ENCODE measurements around the gene ZNF691. TPM values are rescaled to one million over a fixed set of nuclear protein-coding genes. Genes with fewer than 3 reads are reported as not detected.
"Not testable (repeated sequence)": the region's sequence is repeated elsewhere in the genome, so short reads cannot be mapped to it uniquely, and the experiment has no call there.

The ZNF691 gene
- total RNA-seq, 1 donor from 2014 or later, result 14.5 TPM

GRCh38 chr1:42859366-42859765, 13.0 kb downstream of the ZNF691 start:
- not testable (repeated sequence) for DNase-seq (ENCODE audit: low read depth)

GRCh38 chr1:42860339-42861013, 14.1 kb downstream of the ZNF691 start:
- no peak for DNase-seq (ENCODE audit: low read depth)

- no peak for DNase-seq (ENCODE audit: low read depth)
Observed at GRCh38 chr1:42861014-42861399, 14.6 kb downstream of the ZNF691 start.

- DNase-seq (ENCODE audit: low read depth), result no peak
Observed at GRCh38 chr1:42866549-42866948, 20.1 kb downstream of the ZNF691 start.

- not testable (repeated sequence) for DNase-seq (ENCODE audit: low read depth)
Observed at GRCh38 chr1:42868466-42868865, 22.1 kb downstream of the ZNF691 start.

- DNase-seq (ENCODE audit: low read depth), result not testable (repeated sequence)
Observed at GRCh38 chr1:42869254-42869653, 22.8 kb downstream of the ZNF691 start.

GRCh38 chr1:42869751-42870150, 23.3 kb downstream of the ZNF691 start:
- not testable (repeated sequence) for DNase-seq (ENCODE audit: low read depth)

GRCh38 chr1:42873108-42873507, 26.7 kb downstream of the ZNF691 start:
- DNase-seq (ENCODE audit: low read depth), result not testable (repeated sequence)

GRCh38 chr1:42873670-42874069, 27.3 kb downstream of the ZNF691 start:
- no peak for DNase-seq (ENCODE audit: low read depth)

GRCh38 chr1:42876009-42876408, 29.6 kb downstream of the ZNF691 start:
- no peak for DNase-seq (ENCODE audit: low read depth)

GRCh38 chr1:42877380-42877779, 31.0 kb downstream of the ZNF691 start:
- no peak for DNase-seq (ENCODE audit: low read depth)

- DNase-seq (ENCODE audit: low read depth), result no peak
Observed at GRCh38 chr1:42880384-42880783, 34.0 kb downstream of the ZNF691 start.

- no peak for DNase-seq (ENCODE audit: low read depth)
Observed at GRCh38 chr1:42886046-42886739, 39.8 kb downstream of the ZNF691 start.

- no peak for DNase-seq (ENCODE audit: low read depth)
Observed at GRCh38 chr1:42886800-42887199, 40.4 kb downstream of the ZNF691 start.

GRCh38 chr1:42887366-42887765, 41.0 kb downstream of the ZNF691 start:
- DNase-seq (ENCODE audit: low read depth), result no peak

- no peak for DNase-seq (ENCODE audit: low read depth)
Observed at GRCh38 chr1:42888013-42888633, 41.7 kb downstream of the ZNF691 start.

GRCh38 chr1:42889264-42889663, 42.9 kb downstream of the ZNF691 start:
- no peak for DNase-seq (ENCODE audit: low read depth)

- no peak for DNase-seq (ENCODE audit: low read depth)
Observed at GRCh38 chr1:42891465-42892138, 45.2 kb downstream of the ZNF691 start.

GRCh38 chr1:42899960-42900359, 53.5 kb downstream of the ZNF691 start:
- DNase-seq (ENCODE audit: low read depth), result not testable (repeated sequence)

Measured in renal cortical epithelial cell (primary cell).